ENCODE data around the gene MALT1.
"Not testable (repeated sequence)": the region's sequence is repeated elsewhere in the genome, so short reads cannot be mapped to it uniquely, and the experiment has no call there.

The MALT1 gene

DNA sequence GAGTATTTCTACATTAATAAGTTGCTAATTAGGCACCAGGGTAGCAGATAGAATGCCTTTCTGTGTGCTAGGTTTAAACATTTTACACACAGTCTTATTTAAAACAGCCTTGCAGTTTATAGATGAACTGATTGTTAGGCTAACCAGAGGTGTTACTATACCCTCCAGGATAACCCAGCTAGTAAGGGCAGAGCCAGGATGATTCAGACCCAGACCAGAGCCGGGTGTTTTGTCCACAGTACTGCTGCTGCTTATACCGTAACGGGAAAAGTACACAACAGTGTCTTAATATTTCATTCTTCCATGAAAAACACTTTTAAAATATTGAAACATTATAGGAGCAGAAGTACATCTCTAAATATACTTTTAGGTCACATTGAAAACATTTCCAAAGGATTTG, 82.7 kb downstream of the MALT1 start:
- TF ChIP-seq, protein P1, sequence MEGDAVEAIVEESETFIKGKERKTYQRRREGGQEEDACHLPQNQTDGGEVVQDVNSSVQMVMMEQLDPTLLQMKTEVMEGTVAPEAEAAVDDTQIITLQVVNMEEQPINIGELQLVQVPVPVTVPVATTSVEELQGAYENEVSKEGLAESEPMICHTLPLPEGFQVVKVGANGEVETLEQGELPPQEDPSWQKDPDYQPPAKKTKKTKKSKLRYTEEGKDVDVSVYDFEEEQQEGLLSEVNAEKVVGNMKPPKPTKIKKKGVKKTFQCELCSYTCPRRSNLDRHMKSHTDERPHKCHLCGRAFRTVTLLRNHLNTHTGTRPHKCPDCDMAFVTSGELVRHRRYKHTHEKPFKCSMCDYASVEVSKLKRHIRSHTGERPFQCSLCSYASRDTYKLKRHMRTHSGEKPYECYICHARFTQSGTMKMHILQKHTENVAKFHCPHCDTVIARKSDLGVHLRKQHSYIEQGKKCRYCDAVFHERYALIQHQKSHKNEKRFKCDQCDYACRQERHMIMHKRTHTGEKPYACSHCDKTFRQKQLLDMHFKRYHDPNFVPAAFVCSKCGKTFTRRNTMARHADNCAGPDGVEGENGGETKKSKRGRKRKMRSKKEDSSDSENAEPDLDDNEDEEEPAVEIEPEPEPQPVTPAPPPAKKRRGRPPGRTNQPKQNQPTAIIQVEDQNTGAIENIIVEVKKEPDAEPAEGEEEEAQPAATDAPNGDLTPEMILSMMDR (conservative IDR thresholded peaks at IDR 0.05; ENCODE audit: low read depth): no peak
- ChIA-PET POLR2A (ENCODE audit: low non-redundant PET) (no interaction called here), CTCF (interaction anchor here (1.2 to 2.8 kb wide), 2 partner anchors 10 to 221 kb away, joined by 4 to 9 read pairs; no protein-coding TSS in a partner anchor)
- no peak overlapping the region for H3K27ac ChIP-seq
- peak; percentile 25 for DNase-seq (ENCODE audit: low spot score)

DNA sequence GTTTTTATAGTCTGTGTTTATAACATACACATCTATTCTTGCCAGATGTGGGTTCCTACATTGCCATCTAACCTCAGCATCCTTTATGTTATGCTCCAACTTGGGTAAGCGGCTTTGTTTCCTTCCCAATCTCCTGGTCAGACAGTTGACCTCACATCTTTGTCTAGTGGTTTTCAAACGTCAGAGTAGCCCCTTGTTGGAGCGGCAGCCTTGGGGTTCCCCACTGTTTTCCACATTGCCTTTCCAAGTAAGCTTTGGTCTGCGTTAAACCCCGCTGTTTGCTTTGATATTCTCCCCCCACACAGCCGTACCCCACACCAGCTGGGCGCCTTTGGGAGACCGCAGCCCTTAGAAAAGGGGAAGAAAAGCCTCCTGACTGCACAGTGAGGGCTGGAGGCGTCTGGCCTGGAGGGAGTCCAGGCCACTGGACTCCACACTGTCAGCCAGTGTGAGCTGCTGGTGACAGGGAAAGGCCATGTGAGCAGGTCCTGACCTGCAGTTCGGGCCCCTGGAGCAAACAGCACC, 83.3 kb downstream of the MALT1 start:
- TF ChIP-seq, protein P1 (conservative IDR thresholded peaks at IDR 0.05; ENCODE audit: low read depth): no peak
- ChIA-PET CTCF (interaction anchor here (0.6 to 2.8 kb wide), 4 partner anchors 9 to 392 kb away, joined by 3 to 9 read pairs (median 4); no protein-coding TSS in a partner anchor), POLR2A (ENCODE audit: low non-redundant PET) (no interaction called here)

DNA sequence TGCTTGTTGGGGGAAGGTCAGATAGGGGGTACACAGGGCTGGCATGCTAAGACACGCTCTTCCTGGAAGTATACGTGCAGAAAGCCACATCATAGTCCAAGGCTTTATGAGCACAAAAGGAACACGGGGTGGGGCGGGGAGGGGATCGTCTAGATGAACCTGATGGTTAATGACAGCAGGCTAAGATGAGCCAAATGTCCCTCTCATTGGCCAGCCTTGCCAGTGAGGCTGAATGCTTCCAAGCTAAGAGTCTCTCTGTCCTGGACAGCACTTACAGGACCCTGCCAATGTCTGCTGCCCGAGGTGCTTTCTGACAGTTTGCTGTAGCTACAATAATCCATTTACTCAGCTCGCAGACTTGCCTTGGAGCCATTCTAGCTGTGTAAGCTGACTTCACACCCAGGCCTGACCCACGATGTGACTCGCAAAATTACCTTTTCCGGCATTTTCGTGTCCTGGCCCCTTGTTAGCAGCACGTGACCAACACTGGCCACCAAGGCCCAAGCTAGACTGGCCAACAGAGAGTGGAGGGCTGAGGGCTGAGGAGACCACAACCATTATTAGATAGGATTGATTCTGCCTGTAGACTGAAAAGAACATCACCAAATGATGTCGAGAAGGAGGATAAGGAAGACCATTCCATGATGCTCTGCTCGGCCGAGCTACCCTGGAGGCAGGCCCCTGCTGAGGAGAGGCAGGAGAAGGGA, 84.2 kb downstream of the MALT1 start:
- TF ChIP-seq, protein P1 (conservative IDR thresholded peaks at IDR 0.05; ENCODE audit: low read depth): no peak
- CTCF ChIA-PET: interaction anchor here (0.6 to 2.8 kb wide), 3 partner anchors 8 to 211 kb away, joined by 3 to 9 read pairs (median 4); no protein-coding TSS in a partner anchor

More for the DNA sequence above, 83.3 kb downstream of the MALT1 start:
- peak overlapping the region; percentile 25; the same call in 1 of the 2 replicates for H3K27ac ChIP-seq
- DNase-seq (ENCODE audit: low spot score): no peak

DNA sequence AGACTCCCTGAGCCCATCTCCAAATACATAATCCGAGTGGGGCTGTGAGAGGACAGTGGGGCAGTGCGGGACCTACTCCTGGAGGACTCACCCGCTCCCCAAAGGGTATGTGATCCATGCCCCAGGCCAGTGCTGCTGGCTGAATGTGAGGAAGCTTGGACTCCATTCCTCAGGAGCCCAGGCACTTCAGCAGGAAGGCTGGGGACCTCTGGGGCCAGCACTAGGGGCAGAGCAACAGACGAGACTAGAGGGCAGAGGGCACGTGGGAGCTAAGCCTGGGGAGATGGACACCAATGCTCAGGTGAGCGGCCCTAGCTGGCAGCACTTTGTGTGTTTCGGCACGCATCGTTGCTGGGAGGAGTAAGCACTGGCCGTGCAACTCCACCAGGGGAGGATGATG, 84.9 kb downstream of the MALT1 start:
- POLR2A ChIA-PET (ENCODE audit: low non-redundant PET): no interaction called here
- H3K27ac ChIP-seq: no peak overlapping the region
- no peak for DNase-seq (ENCODE audit: low spot score)
- TF ChIP-seq, protein P1 (conservative IDR thresholded peaks at IDR 0.05; ENCODE audit: low read depth): no peak
- CTCF ChIA-PET: interaction anchor here (1.3 kb wide), 1 partner anchor 12 kb away, joined by 3 read pairs; no protein-coding TSS in a partner anchor

More for the DNA sequence above, 84.2 kb downstream of the MALT1 start:
- DNase-seq (ENCODE audit: low spot score): no peak
- POLR2A ChIA-PET (ENCODE audit: low non-redundant PET): no interaction called here
- H3K27ac ChIP-seq: peak overlapping the region; percentile 25

DNA sequence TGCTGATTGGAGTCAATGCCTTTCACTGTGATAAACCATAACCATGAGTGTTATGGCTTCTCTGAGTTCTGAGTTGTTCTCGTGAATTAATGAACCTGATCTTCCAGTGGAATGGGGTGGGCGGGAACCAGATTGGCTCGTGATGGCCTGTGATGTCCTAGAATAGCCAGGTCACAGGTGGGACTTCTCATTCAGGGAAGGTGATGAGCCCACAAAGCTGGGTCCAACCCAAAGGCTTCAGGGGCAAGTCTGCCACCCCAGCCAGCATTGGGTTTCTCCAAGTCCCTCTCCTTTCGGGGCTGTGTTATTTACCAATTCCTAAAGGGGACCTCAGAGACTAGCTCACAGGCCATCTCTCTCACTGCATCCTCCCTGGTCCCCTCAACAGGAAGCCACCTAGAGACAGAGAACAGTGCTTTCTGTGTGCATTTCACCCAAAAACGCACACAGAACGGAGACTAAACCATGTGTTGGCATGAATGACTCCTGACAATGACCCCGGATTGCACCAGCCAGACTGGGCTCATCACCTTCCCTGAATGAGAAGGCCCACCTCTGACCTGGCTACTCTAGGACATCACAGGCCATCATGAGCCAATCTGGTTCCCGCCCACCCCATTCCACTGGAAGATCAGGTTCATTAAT, 85.5 kb downstream of the MALT1 start:
- TF ChIP-seq, protein P1 (conservative IDR thresholded peaks at IDR 0.05; ENCODE audit: low read depth): no peak
- POLR2A ChIA-PET (ENCODE audit: low non-redundant PET): no interaction called here
- no peak for DNase-seq (ENCODE audit: low spot score)
- H3K27ac ChIP-seq: no peak overlapping the region
- CTCF ChIA-PET: interaction anchor here (1.3 kb wide), 1 partner anchor 12 kb away, joined by 3 read pairs; no protein-coding TSS in a partner anchor

- CTCF ChIA-PET; POLR2A ChIA-PET (ENCODE audit: low non-redundant PET); DNase-seq (ENCODE audit: low spot score): not testable (repeated sequence)
These were observed 86.1 kb downstream of the MALT1 start for GRCh38 chr18:58757351-58757750.

More at GRCh38 chr18:58757351-58757750, 86.1 kb downstream of the MALT1 start:
- not testable (repeated sequence) for H3K27ac ChIP-seq
